Measurements from ENCODE around the gene ARFGEF2. TPM values are rescaled to one million over a fixed set of nuclear protein-coding genes. Genes with fewer than 3 reads are reported as not detected.

ARFGEF2 gene
- total and polyA plus RNA-seq, 12 donors = 6.2 to 50.0 (median 41.8) TPM

- no peaks in the 10 kb centered on the region for H3K27me3 ChIP-seq
- H3K4me1 ChIP-seq = peaks cover 0 to 30% (median 14%) of the 10 kb centered on the region in 9 donors
- DNase-seq (no peak), ATAC-seq (no peak)
- peaks cover 0 to 8% (median 0%) of the 10 kb centered on the region in 11 donors for H3K9me3 ChIP-seq
- H3K36me3 ChIP-seq = peaks cover 0 to 100% (median 79%) of the 10 kb centered on the region in 9 donors
- no peak overlapping the region for H3K27ac ChIP-seq
- no peak overlapping the region for H3K4me3 ChIP-seq
- intact Hi-C loops (cut with DNase I) = no loop called here
- 76 to 80% methylated on average over 2 of the region's 2 CpGs for WGBS, 2 donors
- TF ChIP-seq, protein P1, sequence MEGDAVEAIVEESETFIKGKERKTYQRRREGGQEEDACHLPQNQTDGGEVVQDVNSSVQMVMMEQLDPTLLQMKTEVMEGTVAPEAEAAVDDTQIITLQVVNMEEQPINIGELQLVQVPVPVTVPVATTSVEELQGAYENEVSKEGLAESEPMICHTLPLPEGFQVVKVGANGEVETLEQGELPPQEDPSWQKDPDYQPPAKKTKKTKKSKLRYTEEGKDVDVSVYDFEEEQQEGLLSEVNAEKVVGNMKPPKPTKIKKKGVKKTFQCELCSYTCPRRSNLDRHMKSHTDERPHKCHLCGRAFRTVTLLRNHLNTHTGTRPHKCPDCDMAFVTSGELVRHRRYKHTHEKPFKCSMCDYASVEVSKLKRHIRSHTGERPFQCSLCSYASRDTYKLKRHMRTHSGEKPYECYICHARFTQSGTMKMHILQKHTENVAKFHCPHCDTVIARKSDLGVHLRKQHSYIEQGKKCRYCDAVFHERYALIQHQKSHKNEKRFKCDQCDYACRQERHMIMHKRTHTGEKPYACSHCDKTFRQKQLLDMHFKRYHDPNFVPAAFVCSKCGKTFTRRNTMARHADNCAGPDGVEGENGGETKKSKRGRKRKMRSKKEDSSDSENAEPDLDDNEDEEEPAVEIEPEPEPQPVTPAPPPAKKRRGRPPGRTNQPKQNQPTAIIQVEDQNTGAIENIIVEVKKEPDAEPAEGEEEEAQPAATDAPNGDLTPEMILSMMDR (IDR thresholded peaks at IDR 0.05) = peak in 3 of 9 donors; percentile 14 to 20 (median 18)
These were observed 65.4 kb downstream of the ARFGEF2 start for GRCh38 chr20:48986899-48987298.

- 85 to 90% methylated on average over 1 of the region's 1 CpG for WGBS, 2 donors
- peaks cover 0 to 100% (median 88%) of the 10 kb centered on the region in 9 donors for H3K36me3 ChIP-seq
- no peak overlapping the region for H3K27ac ChIP-seq
- no peaks in the 10 kb centered on the region for H3K9me3 ChIP-seq
- H3K4me1 ChIP-seq = no peaks in the 10 kb centered on the region
- H3K27me3 ChIP-seq = no peaks in the 10 kb centered on the region
- no peak for ATAC-seq
- no peak for DNase-seq
- intact Hi-C loops (cut with DNase I) = no loop called here
- TF ChIP-seq, protein P1 (IDR thresholded peaks at IDR 0.05) = no peak
- no peak overlapping the region for H3K4me3 ChIP-seq
These were observed 69.0 kb downstream of the ARFGEF2 start for GRCh38 chr20:48990467-48990866.

GRCh38 chr20:48995589-48995988 is 74.1 kb downstream of the ARFGEF2 start:
- no peaks in the 10 kb centered on the region for H3K4me1 ChIP-seq
- no peak overlapping the region for H3K27ac ChIP-seq
- WGBS, 2 donors = 64 to 67% methylated on average over 4 of the region's 4 CpGs
- H3K4me3 ChIP-seq = no peak overlapping the region
- TF ChIP-seq, protein P1 (IDR thresholded peaks at IDR 0.05) = no peak
- ATAC-seq (no peak), DNase-seq (no peak)
- H3K36me3 ChIP-seq = peaks cover 3 to 100% (median 93%) of the 10 kb centered on the region in 9 donors
- intact Hi-C loops (cut with DNase I) = no loop called here
- H3K9me3 ChIP-seq = no peaks in the 10 kb centered on the region
- no peaks in the 10 kb centered on the region for H3K27me3 ChIP-seq

DNA sequence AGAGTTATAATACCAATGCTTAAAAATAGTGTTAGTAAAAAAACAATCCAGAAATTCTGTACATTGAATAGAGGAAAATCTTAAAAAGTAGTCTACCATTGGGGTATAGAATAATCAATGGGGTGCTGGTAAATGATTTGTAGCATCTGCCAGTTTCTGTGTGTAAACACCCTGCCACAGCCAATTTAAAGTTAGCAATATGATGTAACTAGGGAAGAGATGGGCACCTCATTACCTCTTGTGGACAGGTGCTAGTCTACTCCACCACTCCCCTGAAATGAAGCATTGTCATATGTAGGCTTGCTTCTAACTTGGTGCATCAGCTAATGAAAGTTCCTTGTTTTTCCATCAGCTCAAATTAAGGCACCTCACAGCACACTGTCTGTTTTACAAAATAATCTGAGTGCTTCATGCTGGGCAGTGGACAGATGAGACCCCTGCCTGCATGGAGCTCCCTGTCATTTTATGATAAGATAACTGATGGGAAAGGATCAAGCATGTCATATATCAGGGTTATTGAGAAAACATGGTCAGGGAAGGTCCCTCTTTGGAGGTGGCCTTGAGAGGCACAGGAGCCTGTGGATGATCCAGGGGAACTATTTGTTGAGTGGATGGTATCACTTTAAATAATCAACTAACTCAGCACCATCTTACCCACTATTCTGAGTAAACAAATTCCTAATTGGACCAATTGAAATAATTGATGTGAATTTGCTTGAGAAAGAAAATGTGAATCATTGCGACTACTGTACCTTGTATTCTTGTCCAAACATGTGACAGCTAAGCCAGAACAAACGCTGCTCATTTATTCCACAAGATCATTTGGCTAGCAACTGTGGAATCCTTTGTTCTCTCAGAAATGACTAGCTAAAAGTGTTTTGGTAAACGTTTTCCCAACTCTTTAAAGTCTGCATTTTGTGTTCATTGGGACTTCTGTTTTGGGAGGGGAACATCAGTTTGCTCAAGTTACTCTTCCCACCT is 78.7 kb downstream of the ARFGEF2 start:
- Histone ChIP-seq H3K27ac (no peak overlapping the region), H3K36me3 (peaks cover 0 to 99% (median 71%) of the 10 kb centered on the region in 9 donors), H3K4me3 (no peak overlapping the region), H3K27me3 (no peaks in the 10 kb centered on the region), H3K9me3 (no peaks in the 10 kb centered on the region), H3K4me1 (no peaks in the 10 kb centered on the region)
- DNase-seq = no peak
- 59 to 68% methylated on average over 3 of the region's 3 CpGs for WGBS, 2 donors
- intact Hi-C loops (cut with DNase I) = no loop called here
- TF ChIP-seq, protein P1 (IDR thresholded peaks at IDR 0.05) = no peak
- no peak for ATAC-seq
